Astrocyte (in vitro differentiated cells and primary cell): ENCODE results near the gene CEP41.

Experiments used
- EZH2 ChIP-seq: IDR thresholded peaks from 2 replicates; pipeline ENCODE4 v1.6.1; 2012; ENCODE audit warnings: mild to moderate bottlenecking, low read length, inconsistent platforms; ENCODE audit not compliant: insufficient read depth
- TF ChIP-seq, protein P1 (sequence below): IDR thresholded peaks from 2 replicates; pipeline ENCODE4 v1.5.1; 2011; ENCODE audit warnings: low read depth, mild to moderate bottlenecking, inconsistent platforms, low read length, moderate library complexity; ENCODE audit not compliant: insufficient read depth

- TF ChIP-seq, protein P1, sequence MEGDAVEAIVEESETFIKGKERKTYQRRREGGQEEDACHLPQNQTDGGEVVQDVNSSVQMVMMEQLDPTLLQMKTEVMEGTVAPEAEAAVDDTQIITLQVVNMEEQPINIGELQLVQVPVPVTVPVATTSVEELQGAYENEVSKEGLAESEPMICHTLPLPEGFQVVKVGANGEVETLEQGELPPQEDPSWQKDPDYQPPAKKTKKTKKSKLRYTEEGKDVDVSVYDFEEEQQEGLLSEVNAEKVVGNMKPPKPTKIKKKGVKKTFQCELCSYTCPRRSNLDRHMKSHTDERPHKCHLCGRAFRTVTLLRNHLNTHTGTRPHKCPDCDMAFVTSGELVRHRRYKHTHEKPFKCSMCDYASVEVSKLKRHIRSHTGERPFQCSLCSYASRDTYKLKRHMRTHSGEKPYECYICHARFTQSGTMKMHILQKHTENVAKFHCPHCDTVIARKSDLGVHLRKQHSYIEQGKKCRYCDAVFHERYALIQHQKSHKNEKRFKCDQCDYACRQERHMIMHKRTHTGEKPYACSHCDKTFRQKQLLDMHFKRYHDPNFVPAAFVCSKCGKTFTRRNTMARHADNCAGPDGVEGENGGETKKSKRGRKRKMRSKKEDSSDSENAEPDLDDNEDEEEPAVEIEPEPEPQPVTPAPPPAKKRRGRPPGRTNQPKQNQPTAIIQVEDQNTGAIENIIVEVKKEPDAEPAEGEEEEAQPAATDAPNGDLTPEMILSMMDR = no peak
- no peak for TF ChIP-seq EZH2
Measured at GRCh38 chr7:130365088-130365487, 75.7 kb downstream of the CEP41 start.
